Measurements from ENCODE around the gene FSHR. TPM values are rescaled to one million over a fixed set of nuclear protein-coding genes. Genes with fewer than 3 reads are reported as not detected.

Gene FSHR
- total RNA-seq, 1 donor from 2014 or later: not detected

Small RNA genes within 50 kb of the gene (small RNA-seq; reads per million reads assigned to genes)
- gene MIR548BA: not detected

Measured in occipital lobe (tissue), 2 donors.